ENCODE measurements around the gene GRM5.
"Not testable (repeated sequence)": the region's sequence is repeated elsewhere in the genome, so short reads cannot be mapped to it uniquely, and the experiment has no call there.

GRM5 gene

GRCh38 chr11:88975441-88975840 lies 90.3 kb downstream of the GRM5 start:
- DNase-seq (ENCODE audit: low read depth, low spot score) = not testable (repeated sequence)

- no peak for DNase-seq (ENCODE audit: low read depth, low spot score)
Measured at GRCh38 chr11:88972210-88972609, 93.6 kb downstream of the GRM5 start.

GRCh38 chr11:88961621-88962020 lies 104.2 kb downstream of the GRM5 start:
- DNase-seq (ENCODE audit: low read depth, low spot score) = not testable (repeated sequence)

- not testable (repeated sequence) for DNase-seq (ENCODE audit: low read depth, low spot score)
Measured at GRCh38 chr11:88959857-88960256, 105.9 kb downstream of the GRM5 start.

- no peak for DNase-seq (ENCODE audit: low read depth, low spot score)
Measured at GRCh38 chr11:88950975-88951374, 114.8 kb downstream of the GRM5 start.

GRCh38 chr11:88948908-88949307 lies 116.9 kb downstream of the GRM5 start:
- not testable (repeated sequence) for DNase-seq (ENCODE audit: low read depth, low spot score)

GRCh38 chr11:88947843-88948572 lies 117.8 kb downstream of the GRM5 start:
- DNase-seq (ENCODE audit: low read depth, low spot score) = not testable (repeated sequence)

GRCh38 chr11:88929665-88930064 lies 136.1 kb downstream of the GRM5 start:
- DNase-seq (ENCODE audit: low read depth, low spot score) = not testable (repeated sequence)

- DNase-seq (ENCODE audit: low read depth, low spot score) = not testable (repeated sequence)
Measured at GRCh38 chr11:88917065-88917464, 148.7 kb downstream of the GRM5 start.

- DNase-seq (ENCODE audit: low read depth, low spot score) = no peak
Measured at GRCh38 chr11:88909500-88909899, 156.3 kb downstream of the GRM5 start.

- not testable (repeated sequence) for DNase-seq (ENCODE audit: low read depth, low spot score)
Measured at GRCh38 chr11:88901436-88901835, 164.3 kb downstream of the GRM5 start.

GRCh38 chr11:88888855-88889254 lies 176.9 kb downstream of the GRM5 start:
- DNase-seq (ENCODE audit: low read depth, low spot score) = not testable (repeated sequence)

- DNase-seq (ENCODE audit: low read depth, low spot score) = no peak
Measured at GRCh38 chr11:88886796-88887195, 179.0 kb downstream of the GRM5 start.

- not testable (repeated sequence) for DNase-seq (ENCODE audit: low read depth, low spot score)
Measured at GRCh38 chr11:88882800-88883199, 183.0 kb downstream of the GRM5 start.

- no peak for DNase-seq (ENCODE audit: low read depth, low spot score)
Measured at GRCh38 chr11:88861618-88862017, 204.2 kb downstream of the GRM5 start.

GRCh38 chr11:88860431-88860830 lies 205.4 kb downstream of the GRM5 start:
- not testable (repeated sequence) for DNase-seq (ENCODE audit: low read depth, low spot score)

GRCh38 chr11:88853963-88854362 lies 211.8 kb downstream of the GRM5 start:
- not testable (repeated sequence) for DNase-seq (ENCODE audit: low read depth, low spot score)

- DNase-seq (ENCODE audit: low read depth, low spot score) = not testable (repeated sequence)
Measured at GRCh38 chr11:88851547-88851946, 214.2 kb downstream of the GRM5 start.

GRCh38 chr11:88849773-88850172 lies 216.0 kb downstream of the GRM5 start:
- not testable (repeated sequence) for DNase-seq (ENCODE audit: low read depth, low spot score)

- no peak for DNase-seq (ENCODE audit: low read depth, low spot score)
Measured at GRCh38 chr11:88849368-88849767, 216.4 kb downstream of the GRM5 start.

GRCh38 chr11:88846266-88846665 lies 219.5 kb downstream of the GRM5 start:
- DNase-seq (ENCODE audit: low read depth, low spot score) = not testable (repeated sequence)

GRCh38 chr11:88844941-88845340 lies 220.8 kb downstream of the GRM5 start:
- DNase-seq (ENCODE audit: low read depth, low spot score) = not testable (repeated sequence)

- not testable (repeated sequence) for DNase-seq (ENCODE audit: low read depth, low spot score)
Measured at GRCh38 chr11:88843766-88844426, 221.9 kb downstream of the GRM5 start.
